Hematopoietic multipotent progenitor cell treated with erythropoietin and hydrocortisone succinate and interleukin-3 and kit ligand, for 17 days (in vitro differentiated cells): ENCODE data around the gene ZNF506.
"Not testable (repeated sequence)": the region's sequence is repeated elsewhere in the genome, so short reads cannot be mapped to it uniquely, and the experiment has no call there.

Experiments used
- DNase-seq: peaks from one replicate; pipeline ENCODE4 v3.0.0-alpha.2; 2015; ENCODE audit warnings: low spot score

The ZNF506 gene

DNA sequence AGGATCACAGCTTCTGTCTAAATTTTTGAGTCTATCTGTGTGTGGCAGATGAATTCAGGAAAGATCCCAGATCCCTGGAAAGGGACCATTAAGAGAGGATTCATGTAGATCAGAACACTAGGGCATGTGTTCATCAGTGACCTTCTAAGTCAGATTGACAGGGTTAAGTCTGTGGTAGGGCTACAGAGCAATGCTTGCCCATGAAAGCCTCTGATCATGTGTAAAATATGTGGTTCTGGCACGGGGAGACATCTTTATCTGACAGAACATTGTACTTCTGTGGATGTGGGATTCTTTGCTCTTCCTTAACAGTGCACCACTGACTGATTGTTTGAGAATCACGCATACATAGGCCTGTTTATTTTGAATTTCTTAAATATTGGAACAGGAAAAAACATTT is 42.9 kb downstream of the ZNF506 start:
- no peak for DNase-seq

DNA sequence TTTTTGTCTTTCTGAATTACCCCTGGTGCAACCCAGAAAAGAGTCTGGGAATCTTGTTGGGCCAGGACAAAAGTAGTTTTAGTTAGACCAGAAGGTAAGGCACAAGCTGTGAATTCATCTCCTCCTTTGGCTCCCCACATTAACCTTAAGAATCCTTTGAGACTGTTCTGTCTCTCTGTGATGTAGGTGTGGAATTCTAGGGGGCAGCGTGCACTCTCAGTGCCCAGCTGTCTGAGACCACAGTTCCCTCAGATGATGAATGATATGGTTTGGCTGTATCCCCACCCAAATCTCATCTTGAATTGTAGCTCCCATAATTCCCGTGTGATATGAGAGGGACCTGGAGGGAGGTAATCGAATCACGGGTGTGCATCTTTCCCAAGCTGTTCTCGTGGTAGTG is 43.9 kb downstream of the ZNF506 start:
- DNase-seq = no peak

DNA sequence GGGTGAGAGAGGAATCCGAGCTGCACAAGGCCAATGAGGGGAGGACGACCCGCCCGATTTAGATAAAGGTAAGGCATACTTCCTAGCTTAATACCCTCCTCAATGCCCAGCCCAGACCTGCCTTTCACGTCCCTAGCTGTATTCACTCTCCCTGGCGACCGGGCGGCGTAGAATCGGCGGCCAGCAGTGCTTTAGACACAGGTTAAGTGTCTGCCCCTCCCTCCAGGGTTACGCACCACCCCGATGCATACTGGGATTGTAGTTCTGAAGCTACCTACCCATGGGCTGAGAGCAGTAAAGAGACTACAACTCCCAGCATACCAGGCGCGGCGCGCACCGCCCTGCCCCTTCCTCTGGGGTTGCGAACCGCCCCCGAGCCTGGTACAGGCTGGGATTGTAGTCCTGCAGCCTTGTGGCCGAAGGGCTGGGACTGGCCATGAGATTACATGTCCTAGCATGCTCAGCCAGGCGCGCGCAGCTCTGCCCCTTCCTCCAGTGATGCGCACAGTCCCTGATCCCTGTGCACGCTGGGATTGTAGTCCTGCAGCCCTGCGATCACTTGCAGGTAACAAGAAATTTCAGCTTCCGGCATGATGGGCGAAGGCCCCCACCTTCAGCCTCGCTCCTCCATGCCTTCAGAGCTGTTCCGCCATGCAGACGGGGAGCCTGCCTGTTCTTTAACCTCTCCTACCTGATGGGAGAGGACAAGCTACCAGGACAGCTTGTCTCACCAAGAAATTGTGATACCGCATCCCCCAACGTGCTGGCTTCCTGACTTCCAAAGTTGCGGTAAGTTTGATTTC is 45.1 kb downstream of the ZNF506 start:
- peak; percentile 69 for DNase-seq

DNA sequence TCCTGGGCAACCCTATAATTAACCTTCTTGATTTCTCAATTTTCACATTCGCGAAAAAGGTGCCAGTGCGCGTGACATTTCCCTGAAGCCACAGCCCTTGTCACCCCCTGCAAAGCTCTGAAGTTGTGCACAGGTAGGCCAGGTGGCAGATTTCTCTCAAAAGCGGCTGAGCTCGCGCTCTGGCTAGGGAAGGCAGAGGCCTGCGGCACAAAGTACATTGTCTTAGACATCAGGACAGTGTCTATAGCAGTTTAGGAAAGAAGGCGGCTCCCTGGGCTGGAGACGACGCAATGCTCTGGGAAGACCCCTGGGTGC is 45.7 kb downstream of the ZNF506 start:
- no peak for DNase-seq

DNA sequence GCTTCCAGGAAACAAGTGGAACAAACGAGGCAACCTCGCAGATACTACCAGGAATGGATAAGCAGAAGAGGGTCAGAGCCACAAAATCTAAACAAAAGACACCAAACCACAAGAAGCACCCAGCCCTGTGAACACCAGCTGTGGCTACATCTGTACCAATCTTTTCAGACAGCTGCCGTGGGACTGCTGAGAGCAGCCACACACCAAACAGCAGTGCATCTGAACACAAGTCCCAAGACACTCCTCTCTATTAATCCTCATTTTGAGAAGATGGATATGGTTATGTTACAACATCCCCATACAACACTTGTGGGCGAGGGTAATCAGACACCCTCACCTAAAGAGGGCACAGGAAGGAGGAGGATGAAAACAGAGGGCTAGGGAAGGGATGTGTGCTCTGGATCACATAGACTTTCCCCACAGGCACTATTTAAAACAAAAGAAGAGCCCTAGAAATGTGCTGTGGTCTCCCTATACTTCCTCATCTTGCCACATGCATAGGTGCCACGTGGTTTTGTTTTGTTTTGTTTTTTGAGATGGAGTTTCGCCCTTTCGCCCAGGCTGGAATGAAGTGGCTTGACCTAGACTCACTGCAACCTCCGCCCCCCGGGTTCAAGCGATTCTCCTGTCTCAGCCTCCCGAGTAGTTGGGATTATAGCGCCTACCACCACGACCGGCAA is 47.1 kb downstream of the ZNF506 start:
- no peak for DNase-seq

DNA sequence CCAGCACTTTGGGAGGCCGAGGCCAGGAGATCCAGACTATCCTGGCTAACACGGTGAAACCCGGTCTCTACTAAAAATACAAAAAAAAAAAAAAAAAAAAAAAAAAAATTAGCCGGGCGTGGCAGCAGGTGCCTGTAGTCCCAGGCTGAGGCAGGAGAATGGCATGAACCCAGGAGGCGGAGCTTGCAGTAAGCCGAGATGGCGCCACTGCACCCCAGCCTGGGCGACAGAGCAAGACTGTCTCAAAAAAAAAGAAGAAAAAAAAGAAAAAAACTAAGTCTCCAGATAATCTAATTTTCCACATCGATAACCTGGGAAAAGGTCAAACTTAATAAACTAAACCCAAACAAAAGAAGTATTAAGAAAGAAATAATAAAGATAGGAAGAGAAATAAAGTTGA is 49.6 kb downstream of the ZNF506 start:
- DNase-seq = not testable (repeated sequence)

DNA sequence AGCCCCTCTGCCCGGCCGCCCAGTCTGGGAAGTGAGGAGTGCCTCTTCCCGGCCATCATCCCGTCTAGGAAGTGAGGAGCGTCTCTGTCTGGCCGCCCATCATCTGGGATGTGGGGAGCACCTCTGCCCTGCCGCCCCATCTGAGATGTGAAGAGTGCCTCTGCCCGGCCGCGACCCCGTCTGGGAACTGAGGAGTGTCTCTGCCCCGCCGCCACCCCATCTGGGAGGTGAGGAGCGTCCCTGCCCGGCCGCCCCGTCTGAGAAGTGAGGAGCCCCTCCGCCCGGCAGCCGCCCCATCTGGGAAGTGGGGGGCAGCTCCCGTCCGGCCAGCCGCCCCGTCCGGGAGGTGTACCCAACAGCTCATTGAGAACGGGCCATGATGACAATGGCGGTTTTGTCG is 51.6 kb downstream of the ZNF506 start:
- not testable (repeated sequence) for DNase-seq

DNA sequence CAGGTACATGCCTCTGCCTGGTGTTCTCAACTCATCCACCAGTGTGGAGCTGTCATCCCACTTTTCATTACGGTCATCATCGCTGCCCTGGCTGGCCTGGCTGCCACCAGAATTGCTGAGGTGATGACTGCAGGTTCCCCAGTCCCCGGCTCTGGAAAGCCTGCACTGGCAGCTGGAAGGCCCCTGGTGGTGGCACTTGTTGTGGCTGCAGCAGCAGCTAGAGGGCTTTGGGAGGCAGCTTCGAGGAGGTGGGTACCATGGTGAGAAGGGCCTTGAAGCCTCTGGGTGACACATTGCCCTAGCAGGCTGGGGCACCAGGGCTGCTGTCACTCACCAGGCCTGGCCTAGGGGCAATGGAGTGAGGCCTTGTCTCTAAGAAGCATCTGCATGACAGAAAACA is 63.4 kb downstream of the ZNF506 start:
- DNase-seq = no peak

DNA sequence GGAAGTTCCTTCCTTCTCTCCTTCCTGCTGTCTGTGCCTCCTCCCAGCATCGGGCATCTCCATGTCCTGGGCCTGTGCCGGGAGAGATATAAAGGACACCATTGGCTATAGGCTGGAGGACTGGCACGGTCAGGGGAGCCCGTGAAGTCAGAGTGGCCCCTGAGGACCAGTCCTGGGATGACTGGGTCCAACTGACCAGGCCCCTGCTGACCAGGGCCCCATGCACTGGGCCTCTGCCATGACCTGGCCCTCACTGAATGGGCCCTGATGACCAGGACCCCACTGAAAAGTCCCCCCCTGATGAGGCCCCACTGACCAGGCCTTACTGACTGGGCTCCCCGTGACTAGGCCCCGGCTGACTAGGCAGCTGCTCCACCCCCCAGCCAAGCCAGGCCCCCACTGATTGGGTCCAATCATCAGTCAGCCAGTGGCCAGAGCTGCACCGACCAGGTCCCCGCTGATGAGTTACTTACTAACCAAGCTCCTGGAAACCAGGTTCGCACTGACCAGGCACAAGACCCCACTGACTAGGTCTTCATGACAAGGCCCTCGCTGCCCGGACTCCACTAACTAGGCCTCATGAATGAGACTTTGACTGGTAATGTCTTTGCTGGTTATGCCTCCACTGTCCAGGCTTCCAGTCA is 68.7 kb downstream of the ZNF506 start:
- DNase-seq = no peak

DNA sequence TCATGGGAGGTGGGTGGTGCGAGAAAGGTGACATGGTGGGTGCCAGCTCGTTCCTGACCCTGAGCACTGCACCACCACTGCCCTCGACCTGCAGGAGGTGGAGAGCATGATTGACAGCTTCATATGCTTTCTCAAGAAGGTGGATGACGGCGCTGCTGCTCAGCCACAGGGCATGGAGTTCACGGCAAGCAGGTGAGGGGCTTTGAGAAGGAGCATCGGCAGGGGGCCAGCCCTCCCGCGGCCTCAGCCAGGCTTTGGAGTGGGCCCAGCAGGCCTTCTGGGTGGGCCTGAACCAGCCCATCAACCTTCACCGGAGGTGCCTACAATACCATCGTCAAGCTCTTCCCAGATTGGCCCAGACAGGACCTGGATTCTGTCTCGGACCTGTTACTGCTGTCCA is 69.7 kb downstream of the ZNF506 start:
- no peak for DNase-seq

DNA sequence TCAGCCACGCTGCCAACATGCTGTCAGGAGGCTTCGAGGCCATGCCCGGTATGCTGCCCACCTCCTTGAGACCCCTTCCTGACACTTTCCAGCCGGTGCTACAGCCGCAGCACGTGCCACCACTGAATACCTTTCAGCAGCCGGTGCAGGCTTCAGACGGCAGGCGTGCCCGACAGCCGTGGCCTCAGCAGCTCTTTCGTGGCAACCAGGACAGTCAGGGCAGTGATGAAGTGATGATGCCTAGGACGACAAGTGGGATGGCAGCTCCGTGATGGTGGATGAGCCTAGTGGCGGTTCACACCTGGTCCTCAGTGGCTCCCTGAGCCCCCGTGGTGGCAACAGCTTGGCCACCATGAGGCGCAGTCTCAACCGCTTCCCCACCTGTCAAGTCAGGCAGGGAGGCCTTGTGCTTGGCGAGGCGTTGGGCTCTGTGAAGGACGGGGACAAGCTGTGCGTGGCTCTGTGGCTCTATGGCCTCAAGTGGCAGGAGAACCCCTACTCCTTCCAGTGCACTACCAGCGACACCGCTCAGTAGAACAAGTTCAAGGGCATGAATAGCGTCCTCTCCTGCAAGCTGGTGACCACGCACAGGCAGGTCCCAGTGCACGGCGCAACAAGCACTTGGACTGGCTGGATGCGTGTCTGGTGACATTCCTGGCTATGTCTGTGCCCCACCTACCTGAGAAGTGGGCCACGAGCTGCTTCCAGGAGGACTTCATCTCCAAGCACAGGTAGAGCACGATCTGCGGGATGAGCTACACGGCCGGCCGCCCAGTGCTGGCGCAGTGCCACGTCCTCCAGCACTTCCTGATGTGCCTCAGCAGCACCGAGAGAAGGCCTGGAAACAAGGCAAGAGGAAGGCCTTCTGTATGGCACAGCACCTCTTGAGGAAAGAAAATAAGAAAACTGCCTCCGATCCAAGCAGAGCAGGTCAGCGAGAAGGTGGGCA is 70.4 kb downstream of the ZNF506 start:
- no peak for DNase-seq

DNA sequence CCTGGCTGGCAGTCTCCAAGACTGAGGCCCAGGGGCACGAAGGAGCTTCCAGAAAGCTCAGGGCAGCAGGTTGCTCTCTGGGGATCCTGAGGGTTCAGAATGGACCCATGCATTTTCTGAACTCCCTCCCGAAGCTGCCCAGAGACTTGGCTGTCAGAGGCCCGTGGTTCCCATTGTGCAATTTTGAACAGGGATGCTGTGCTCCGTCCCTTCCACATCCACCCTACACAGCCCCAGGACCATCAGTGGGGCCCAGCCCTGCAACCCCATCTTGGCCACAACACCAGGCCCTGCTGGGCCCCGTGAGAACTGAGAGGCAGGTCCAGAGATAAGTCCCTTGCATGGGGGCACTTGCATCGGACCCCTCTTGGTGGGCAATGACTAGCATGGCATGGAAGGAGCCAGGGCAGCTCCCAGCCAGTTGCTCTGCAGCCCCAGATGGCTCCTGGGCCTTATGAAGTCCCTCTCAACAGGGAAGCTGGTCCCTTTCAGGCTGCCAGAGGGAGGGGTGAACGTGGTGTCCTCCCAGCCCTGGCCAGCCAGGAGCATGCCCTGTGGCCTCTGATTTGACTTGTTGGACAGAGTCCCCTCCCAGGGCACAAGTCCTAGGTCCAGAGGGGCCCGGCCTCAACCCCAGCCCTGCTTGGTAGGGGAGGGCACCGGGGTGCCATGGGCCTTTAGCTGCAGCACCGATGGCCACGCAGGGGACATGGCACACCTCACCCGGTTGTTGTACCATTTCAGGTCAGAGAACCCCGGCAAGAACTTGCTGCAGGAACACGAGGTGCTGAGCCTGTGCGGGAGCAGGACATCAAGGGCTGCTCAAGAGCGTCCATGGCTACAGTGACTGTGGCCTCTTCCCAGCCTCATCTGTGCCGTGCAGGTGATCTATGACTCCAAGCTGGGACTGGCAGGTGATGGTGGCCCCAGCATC is 71.4 kb downstream of the ZNF506 start:
- no peak for DNase-seq

DNA sequence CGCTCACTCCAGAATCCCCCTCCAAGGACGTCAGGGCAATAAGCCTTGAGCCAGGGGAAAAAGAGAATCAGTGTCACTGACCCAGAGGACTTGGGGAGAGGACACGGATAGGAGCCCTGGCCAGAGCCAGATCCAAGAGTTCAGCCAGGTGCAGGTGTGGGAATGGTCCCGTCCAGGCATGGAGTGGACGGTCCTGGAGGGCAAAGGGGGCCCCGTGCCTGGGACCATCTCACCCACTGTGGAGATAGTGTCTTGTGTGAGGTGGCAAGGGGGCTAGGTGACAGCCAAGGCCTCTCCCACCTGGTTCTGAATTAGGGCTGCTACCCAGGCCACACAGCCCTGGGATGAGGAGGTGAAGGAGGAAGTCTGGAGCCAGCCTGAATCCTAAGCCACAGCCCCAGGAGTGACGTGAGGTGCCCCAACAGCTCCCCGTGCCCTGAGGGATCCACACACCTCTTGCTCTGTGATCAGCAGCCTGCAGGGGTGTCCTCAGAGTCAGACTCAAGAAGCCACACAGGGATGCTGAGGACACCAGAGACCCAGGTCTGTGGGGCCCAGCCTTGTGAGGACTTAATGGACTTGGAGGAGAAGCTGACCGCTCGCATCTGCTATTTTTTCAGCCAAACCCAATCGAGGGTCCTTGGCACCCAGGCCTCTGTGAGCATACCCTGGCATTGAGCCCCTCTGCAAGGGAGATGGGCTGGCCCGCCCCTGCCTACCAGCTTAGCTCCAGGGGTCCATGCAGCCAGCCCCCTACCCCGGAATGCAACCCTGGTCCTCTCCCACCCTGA is 72.2 kb downstream of the ZNF506 start:
- DNase-seq = no peak

DNA sequence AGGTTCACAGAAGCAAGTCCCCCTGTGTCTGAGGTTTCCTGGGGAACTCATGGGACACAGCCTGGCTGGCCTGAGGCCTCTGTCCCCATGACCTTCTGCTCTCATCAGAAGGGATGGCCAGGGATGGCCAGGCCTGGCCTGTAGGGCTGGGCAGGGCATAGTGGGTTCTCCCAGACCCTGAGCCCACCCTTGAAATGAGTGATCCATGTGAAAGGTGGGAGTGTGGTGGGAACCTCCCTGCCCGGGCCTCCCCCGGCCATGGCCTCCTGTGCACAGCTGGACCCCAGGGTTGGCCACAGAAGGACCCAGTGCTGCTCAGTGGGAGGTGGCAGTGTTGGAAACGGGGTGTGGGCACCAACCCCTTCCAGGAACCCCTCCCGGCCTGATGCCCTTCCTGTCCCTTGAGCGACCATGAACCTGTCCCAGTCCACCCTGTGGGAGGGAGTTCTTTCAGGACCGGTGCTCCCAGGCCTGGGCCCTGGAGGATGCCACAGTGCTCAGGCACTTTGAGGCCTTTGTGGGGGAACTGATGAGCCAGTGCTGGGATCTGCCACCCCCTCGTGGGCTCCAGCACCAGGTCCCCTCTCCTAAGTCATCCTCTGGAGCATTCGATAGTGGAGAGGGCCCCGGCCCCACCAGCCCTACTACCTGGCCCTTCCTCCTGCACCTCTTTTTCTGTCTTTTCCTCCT is 73.2 kb downstream of the ZNF506 start:
- no peak for DNase-seq

DNA sequence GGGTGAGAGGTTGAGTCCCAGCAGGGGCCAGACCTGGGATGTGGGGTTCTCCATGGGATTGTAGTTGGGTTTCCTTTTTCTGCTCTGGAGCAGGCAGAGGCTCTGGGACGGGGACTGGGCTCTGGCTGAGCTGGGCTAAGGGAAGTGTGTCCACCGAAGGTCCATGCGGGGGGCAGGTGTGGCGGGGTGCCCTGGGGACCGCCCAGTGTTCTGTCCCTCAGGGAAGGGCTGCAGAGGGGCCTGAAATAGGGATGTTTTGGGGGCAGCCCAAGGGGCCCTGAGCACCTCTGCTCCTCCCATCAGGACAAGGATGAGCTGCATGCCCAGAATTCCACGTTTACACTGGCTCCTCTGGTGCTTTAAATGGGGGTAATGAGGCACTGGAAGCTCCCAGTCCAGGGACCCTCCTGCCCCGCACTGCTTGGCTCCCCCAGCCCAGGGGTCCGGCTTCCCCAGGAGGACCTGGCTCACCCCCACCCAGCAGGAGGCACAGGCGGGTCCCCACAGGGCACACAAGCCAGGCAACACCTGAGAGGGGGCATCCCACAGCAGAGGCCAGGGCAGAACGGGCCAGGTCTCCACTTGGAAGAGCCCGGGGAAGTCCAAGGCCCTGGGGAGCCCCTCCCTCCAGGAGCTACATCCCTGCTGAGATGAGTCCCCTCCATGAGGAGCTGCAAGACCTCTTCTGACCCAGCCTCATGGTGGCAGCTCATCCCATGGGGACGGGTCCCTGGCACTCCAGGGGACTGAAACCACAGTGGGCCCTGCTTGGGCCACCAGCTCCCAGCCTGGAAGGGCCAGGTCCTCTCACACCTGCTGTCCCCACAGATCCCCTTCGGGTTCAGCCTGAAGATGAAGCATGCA is 74.0 kb downstream of the ZNF506 start:
- DNase-seq = no peak

DNA sequence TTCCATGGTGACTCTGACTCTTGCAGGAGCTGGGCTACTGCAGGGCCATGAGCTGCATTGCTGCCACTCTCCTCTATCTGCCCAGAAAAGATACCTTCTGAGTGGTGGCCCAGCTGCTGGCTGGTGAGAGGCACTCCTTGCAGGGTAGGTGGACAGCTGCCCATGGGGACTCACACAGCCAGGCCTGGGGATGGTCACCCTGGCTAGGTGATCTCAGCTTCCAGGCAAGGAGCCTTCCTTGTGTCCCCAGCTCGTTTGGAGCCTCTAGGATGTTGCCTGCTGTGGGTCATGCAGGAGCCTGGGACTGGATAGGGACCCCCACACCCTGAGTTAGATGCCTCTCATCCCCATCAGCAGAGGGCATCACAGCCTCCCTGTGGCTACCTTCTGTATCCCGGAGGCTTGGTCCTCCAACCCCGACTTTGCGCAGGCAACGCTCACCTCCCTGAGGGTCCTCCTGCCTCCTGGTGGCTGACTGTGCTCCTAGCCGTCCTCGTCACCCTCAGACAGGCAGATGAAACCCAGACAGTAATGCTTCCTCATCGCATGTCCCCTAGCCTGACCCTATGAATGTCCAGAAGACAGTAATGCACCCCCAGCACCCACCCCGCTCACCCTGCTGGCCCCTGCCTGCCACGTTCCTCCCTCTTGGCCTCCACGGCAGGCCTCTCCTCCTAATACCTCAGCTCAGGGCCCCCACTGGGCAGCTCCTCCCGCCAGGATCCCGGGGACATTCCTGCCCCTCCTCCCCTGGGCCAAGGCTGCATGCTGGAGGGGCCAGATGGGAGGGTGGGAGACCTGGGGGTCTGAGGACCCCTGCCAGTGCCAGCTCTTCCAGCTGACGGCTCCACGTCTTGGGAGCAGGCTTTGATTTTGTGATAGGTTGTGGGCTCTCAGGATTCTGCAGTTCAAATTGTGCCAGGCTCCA is 75.0 kb downstream of the ZNF506 start:
- DNase-seq = no peak

DNA sequence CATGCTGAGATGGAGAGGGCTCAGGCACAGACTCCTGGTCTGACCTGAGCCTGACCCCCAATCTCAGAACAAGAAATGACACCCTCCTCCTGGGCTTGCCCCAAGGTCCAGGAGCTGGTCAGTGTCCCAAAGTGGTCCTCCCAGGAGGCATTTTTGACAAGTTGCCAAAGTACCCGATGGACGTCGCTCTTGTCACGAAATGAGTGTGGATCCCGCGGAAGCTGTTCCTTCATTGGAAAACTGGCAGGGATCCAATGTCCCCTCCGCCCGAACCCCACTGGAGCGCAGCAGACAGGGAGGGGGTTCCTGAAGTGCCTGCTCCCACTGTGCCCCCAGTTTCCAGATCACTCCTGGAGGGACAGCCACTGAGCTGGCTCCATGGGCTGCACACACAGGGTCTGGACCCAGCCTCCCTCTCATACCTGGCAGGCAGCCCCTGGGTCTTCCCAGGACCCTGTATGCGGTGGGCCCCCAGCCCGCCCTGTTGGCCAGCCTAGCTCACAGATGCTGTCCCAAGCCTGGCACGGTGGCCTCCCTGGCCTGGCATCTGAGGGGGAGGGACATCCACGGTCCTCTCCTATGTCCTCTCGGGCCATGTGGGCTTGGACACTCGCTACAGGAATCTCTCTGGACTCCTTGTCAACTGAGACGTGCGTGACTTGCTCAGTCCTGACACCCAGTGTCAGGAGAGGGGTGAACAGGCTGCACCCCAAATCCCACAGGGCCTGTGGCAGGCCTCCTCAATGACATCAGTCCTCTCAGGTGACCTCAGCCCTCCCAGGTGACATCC is 75.9 kb downstream of the ZNF506 start:
- no peak for DNase-seq
